Trophoblast cell (in vitro differentiated cells and primary cell): ENCODE measurements around the gene MYBPHL.

Experiments
- DNase-seq, 2 donors: peaks; one replicate each; pipeline ENCODE4 v3.0.0-alpha.2; 2016
- H2AFZ ChIP-seq: 2 replicates; pipeline ENCODE4 v1.6.1; 2013; ENCODE audit warnings: low read length, moderate library complexity, mild to moderate bottlenecking; ENCODE audit not compliant: insufficient read depth, poor library complexity
- H2AK5ac ChIP-seq: 2 replicates; pipeline ENCODE4 v1.6.1; 2013; ENCODE audit warnings: mild to moderate bottlenecking, low read length
- H2BK120ac ChIP-seq: 2 replicates; pipeline ENCODE4 v1.6.1; 2013; ENCODE audit warnings: low read length, mild to moderate bottlenecking, moderate library complexity; ENCODE audit not compliant: insufficient read depth, poor library complexity
- H2BK12ac ChIP-seq: 2 replicates; pipeline ENCODE4 v1.6.1; 2013; ENCODE audit warnings: mild to moderate bottlenecking, low read length, moderate library complexity
- H2BK5ac ChIP-seq: 2 replicates; pipeline ENCODE4 v1.6.1; 2013; ENCODE audit warnings: low read length, low read depth, moderate library complexity, mild to moderate bottlenecking; ENCODE audit not compliant: poor library complexity
- H3K14ac ChIP-seq: 2 replicates; pipeline ENCODE4 v1.6.1; 2013; ENCODE audit warnings: mild to moderate bottlenecking, low read length
- H3K18ac ChIP-seq: 2 replicates; pipeline ENCODE4 v1.6.1; 2013; ENCODE audit warnings: mild to moderate bottlenecking, low read length
- H3K23ac ChIP-seq: 2 replicates; pipeline ENCODE4 v1.6.1; 2013; ENCODE audit warnings: low read length
- H3K27ac ChIP-seq: 2 replicates; pipeline ENCODE4 v1.5.1; 2013; ENCODE audit warnings: low read depth, mild to moderate bottlenecking, inconsistent platforms, low read length, moderate library complexity
- H3K27me3 ChIP-seq: 2 replicates; pipeline ENCODE4 v1.6.1; 2013; ENCODE audit warnings: inconsistent platforms, mild to moderate bottlenecking, low read length, moderate library complexity; ENCODE audit not compliant: insufficient read depth
- H3K36me3 ChIP-seq, 2 experiments: 1 replicate in 1 of 2; 2 replicates in 1 of 2; pipeline ENCODE4 v1.6.1; 2013; ENCODE audit warnings: low read length in 2 of 2, mild to moderate bottlenecking in 2 of 2, moderate library complexity in 1 of 2; ENCODE audit not compliant: insufficient read depth in 2 of 2, control insufficient read depth in 1 of 2
- H3K4ac ChIP-seq: 2 replicates; pipeline ENCODE4 v1.6.1; 2013; ENCODE audit warnings: low read depth, mild to moderate bottlenecking, low read length, moderate library complexity
- H3K4me1 ChIP-seq, 2 experiments: 1 replicate in 1 of 2; 2 replicates in 1 of 2; pipeline ENCODE4 v1.6.1; 2013; ENCODE audit warnings: low read length in 2 of 2, mild to moderate bottlenecking in 2 of 2, moderate library complexity in 1 of 2; ENCODE audit not compliant: insufficient read depth in 2 of 2, control insufficient read depth in 1 of 2
- H3K4me2 ChIP-seq: 2 replicates; pipeline ENCODE4 v1.6.1; 2013; ENCODE audit warnings: inconsistent platforms, mild to moderate bottlenecking, low read length, moderate library complexity
- H3K4me3 ChIP-seq: 2 replicates; pipeline ENCODE4 v1.5.1; 2013; ENCODE audit warnings: mild to moderate bottlenecking, low read depth, low read length, inconsistent platforms
- H3K79me1 ChIP-seq: one replicate; pipeline ENCODE4 v1.6.1; 2013; ENCODE audit warnings: low read length
- H3K79me2 ChIP-seq: 2 replicates; pipeline ENCODE4 v1.6.1; 2013; ENCODE audit warnings: low read length, mild to moderate bottlenecking; ENCODE audit not compliant: control insufficient read depth, insufficient read depth, poor library complexity
- H3K9ac ChIP-seq: 2 replicates; pipeline ENCODE4 v1.6.1; 2013; ENCODE audit warnings: mild to moderate bottlenecking, low read length
- H3K9me3 ChIP-seq: 2 replicates; pipeline ENCODE4 v1.6.1; 2013; ENCODE audit warnings: low read depth, mild to moderate bottlenecking, control low read depth, inconsistent platforms, low read length; ENCODE audit not compliant: insufficient read depth
- H4K12ac ChIP-seq: 2 replicates; pipeline ENCODE4 v1.6.1; 2013; ENCODE audit warnings: low read depth, mild to moderate bottlenecking, low read length, moderate library complexity
- H4K8ac ChIP-seq: 2 replicates; pipeline ENCODE4 v1.6.1; 2013; ENCODE audit warnings: low read depth, mild to moderate bottlenecking, low read length, moderate library complexity
- H4K91ac ChIP-seq: one replicate; pipeline ENCODE4 v1.6.1; 2013; ENCODE audit warnings: low read depth, mild to moderate bottlenecking, low read length, moderate library complexity
- WGBS: extraction: QIAGEN DNeasy Blood & Tissue Kit; methylation state at CpG from one replicate; pipeline ENCODE4 v1.1.7; 2013; ENCODE audit warnings: missing lambda C conversion rate; ENCODE audit not compliant: insufficient read length, insufficient coverage; ENCODE audit errors: extremely low coverage; 5-methylcytosine and 5-hydroxymethylcytosine counted together

MYBPHL gene

GRCh38 chr1:109243860-109244552 lies 62.8 kb downstream of the MYBPHL start:
- Histone ChIP-seq H4K12ac (no peak overlapping the region), H4K91ac (no peak overlapping the region)

GRCh38 chr1:109243221-109243620 lies 63.6 kb downstream of the MYBPHL start:
- no peak overlapping the region for H3K4me3 ChIP-seq
- H3K9me3 ChIP-seq = no peaks in the 10 kb centered on the region
- H3K14ac ChIP-seq = no peak overlapping the region
- H3K79me1 ChIP-seq = no peaks in the 10 kb centered on the region
- no peak overlapping the region for H2AK5ac ChIP-seq
- no peak overlapping the region for H2BK5ac ChIP-seq
- H2BK120ac ChIP-seq = no peak overlapping the region
- no peaks in the 10 kb centered on the region for H3K27me3 ChIP-seq
- no peak overlapping the region for H2AFZ ChIP-seq
- no peak overlapping the region for H3K4ac ChIP-seq
- H3K23ac ChIP-seq = no peak overlapping the region
- H4K8ac ChIP-seq = no peak overlapping the region
- H2BK12ac ChIP-seq = no peak overlapping the region
- H4K91ac ChIP-seq = no peak overlapping the region
- no peaks in the 10 kb centered on the region for H3K79me2 ChIP-seq
- H3K36me3 ChIP-seq = peaks cover 6 to 16% of the 10 kb centered on the region in 2 experiments
- H3K18ac ChIP-seq = no peak overlapping the region
- WGBS = no CpG with 5 or more reads among the region's 5 CpGs
- H4K12ac ChIP-seq = no peak overlapping the region
- DNase-seq = no peak
- peaks cover 12 to 22% of the 10 kb centered on the region in 2 experiments for H3K4me1 ChIP-seq
- no peak overlapping the region for H3K4me2 ChIP-seq
- H3K9ac ChIP-seq = no peak overlapping the region
- no peak overlapping the region for H3K27ac ChIP-seq

More at GRCh38 chr1:109243860-109244552, 62.8 kb downstream of the MYBPHL start:
- Histone ChIP-seq H2BK5ac (no peak overlapping the region), H3K18ac (no peak overlapping the region), H4K8ac (no peak overlapping the region), H3K27ac (no peak overlapping the region), H2AK5ac (no peak overlapping the region), H2BK120ac (no peak overlapping the region), H3K9me3 (no peaks in the 10 kb centered on the region), H3K23ac (no peak overlapping the region), H3K4me3 (no peak overlapping the region), H3K9ac (no peak overlapping the region), H3K4me2 (no peak overlapping the region), H3K4me1 (peaks cover 13 to 29% of the 10 kb centered on the region in 2 experiments), H3K36me3 (peaks cover 3 to 10% of the 10 kb centered on the region in 2 experiments), H2AFZ (no peak overlapping the region), H3K27me3 (no peaks in the 10 kb centered on the region), H3K79me2 (no peaks in the 10 kb centered on the region), H3K14ac (no peak overlapping the region), H3K4ac (no peak overlapping the region), H3K79me1 (no peaks in the 10 kb centered on the region), H2BK12ac (no peak overlapping the region)
- DNase-seq = no peak
- no CpG with 5 or more reads among the region's 8 CpGs for WGBS

GRCh38 chr1:109242387-109242786 lies 64.4 kb downstream of the MYBPHL start:
- H3K36me3 ChIP-seq = peaks cover 13 to 24% of the 10 kb centered on the region in 2 experiments
- H2BK12ac ChIP-seq = no peak overlapping the region
- no peaks in the 10 kb centered on the region for H3K79me2 ChIP-seq
- peaks cover 12 to 22% of the 10 kb centered on the region in 2 experiments for H3K4me1 ChIP-seq
- no peak overlapping the region for H3K14ac ChIP-seq
- H3K27ac ChIP-seq = no peak overlapping the region
- H3K23ac ChIP-seq = no peak overlapping the region
- WGBS = no CpG with 5 or more reads among the region's 7 CpGs
- no peaks in the 10 kb centered on the region for H3K9me3 ChIP-seq
- peak overlapping the region; percentile 20 for H2AK5ac ChIP-seq
- H4K8ac ChIP-seq = no peak overlapping the region
- H4K91ac ChIP-seq = no peak overlapping the region
- H3K79me1 ChIP-seq = no peaks in the 10 kb centered on the region
- no peak overlapping the region for H3K9ac ChIP-seq
- H2BK120ac ChIP-seq = no peak overlapping the region
- no peaks in the 10 kb centered on the region for H3K27me3 ChIP-seq
- H4K12ac ChIP-seq = no peak overlapping the region
- H3K4me2 ChIP-seq = no peak overlapping the region
- no peak for DNase-seq
- no peak overlapping the region for H3K4ac ChIP-seq
- H2AFZ ChIP-seq = no peak overlapping the region
- H3K18ac ChIP-seq = no peak overlapping the region
- H2BK5ac ChIP-seq = no peak overlapping the region
- H3K4me3 ChIP-seq = no peak overlapping the region
